ENCODE results near the gene KASH5.

The KASH5 gene

DNA sequence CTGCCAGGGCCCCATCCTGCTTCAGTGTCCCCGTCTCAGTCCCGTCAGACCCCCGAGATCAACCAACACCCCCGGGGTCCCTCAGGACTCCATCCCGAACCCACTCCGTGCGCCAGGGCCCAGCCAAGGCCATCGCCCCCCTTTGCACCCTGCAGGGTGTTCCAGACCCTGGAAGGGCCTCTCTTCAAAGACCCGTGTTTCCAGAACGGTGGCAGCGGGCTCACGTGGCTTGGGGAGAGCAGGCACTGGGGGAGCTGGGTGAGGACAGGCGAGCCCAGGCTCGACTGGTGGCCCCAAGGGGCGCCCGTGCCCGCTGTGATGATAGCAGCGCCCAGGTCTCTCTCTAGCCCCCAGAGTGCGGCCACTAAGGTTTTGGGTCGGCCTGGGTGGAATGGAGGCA is 1.4 kb downstream of the KASH5 start:
- Histone ChIP-seq H3K4me1 (ENCODE audit: control insufficient read depth, insufficient read depth, low read length) (no peaks in the 10 kb centered on the region), H3K27me3 (replicated peaks; ENCODE audit: control insufficient read depth, insufficient read depth, low read length) (peaks cover 35% of the 10 kb centered on the region), H3K36me3 (ENCODE audit: control insufficient read depth, insufficient read depth, low read length, severe bottlenecking) (no peaks in the 10 kb centered on the region), H3K9ac (ENCODE audit: low read length) (no peak overlapping the region), H3K9me3 (ENCODE audit: control insufficient read depth, low read length) (no peaks in the 10 kb centered on the region), H3K4me3 (ENCODE audit: low read length) (no peak overlapping the region)
- DNase-seq (ENCODE audit: low read depth) = no peak

DNA sequence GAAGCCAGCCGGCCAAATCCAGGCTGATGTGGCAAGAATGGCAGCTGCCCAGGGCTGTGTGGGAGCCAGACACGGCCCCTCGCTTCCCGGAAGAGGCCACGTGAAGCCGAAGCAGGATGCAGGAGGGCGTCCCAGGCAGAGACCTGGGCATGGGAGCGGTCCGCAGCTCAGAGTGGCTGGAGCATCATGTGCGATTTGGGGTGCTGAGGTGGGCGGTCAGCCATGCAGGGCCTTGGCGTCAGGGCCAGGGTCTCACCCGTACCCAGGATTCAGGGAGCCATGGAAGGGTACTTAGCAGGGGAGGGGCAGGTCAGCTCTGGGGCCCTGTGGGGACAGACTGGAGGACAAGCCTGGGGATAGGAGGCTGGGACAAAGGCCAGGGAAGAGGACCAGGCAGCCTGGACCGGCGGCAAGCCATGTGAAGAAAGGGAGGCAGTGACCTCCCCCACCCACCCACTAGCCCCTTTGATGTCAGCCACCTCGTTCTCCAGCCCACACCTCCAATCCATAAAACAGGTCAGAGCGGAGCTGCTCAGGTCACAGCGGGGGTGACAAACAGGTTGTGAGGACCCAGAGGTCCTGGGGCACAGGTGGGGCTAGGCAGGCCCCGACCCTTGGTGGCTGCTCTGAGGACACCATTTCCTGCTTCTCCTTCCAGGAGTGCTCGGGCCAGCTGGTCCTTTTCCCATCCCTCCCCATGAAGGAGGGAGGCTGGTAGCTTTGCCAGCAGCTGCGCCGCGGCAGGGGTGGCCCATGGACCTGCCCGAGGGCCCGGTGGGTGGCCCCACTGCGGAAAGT is 2.3 kb downstream of the KASH5 start:
- Histone ChIP-seq H3K4me1 (ENCODE audit: control insufficient read depth, insufficient read depth, low read length) (no peaks in the 10 kb centered on the region), H3K9ac (ENCODE audit: low read length) (no peak overlapping the region), H3K4me3 (ENCODE audit: low read length) (no peak overlapping the region), H3K27me3 (replicated peaks; ENCODE audit: control insufficient read depth, insufficient read depth, low read length) (peaks cover 44% of the 10 kb centered on the region), H3K36me3 (ENCODE audit: control insufficient read depth, insufficient read depth, low read length, severe bottlenecking) (no peaks in the 10 kb centered on the region), H3K9me3 (ENCODE audit: control insufficient read depth, low read length) (no peaks in the 10 kb centered on the region)
- DNase-seq (ENCODE audit: low read depth) = no peak

DNA sequence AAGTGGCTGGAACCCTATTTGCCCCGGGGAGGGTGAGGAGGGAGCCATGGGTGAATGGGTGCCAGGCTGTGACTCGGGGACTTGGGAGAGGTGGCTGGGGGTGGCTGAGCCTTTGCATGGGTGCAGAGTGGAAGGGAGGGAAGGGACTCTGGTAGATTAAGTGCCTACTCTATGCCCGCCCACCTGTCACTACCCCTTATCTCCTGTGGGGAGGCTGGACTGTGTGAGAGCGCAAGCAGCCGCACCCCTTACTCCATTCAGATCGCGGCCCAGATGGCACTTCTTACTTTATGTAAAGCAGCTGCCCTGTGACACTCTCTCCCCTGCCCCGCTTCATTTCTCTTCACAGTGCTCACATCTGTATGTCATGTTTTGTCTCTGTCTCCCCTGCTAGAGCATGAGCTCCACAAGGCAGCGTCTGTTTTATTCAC is 2.9 kb downstream of the KASH5 start:
- DNase-seq (ENCODE audit: low read depth) = no peak
- Histone ChIP-seq H3K4me3 (ENCODE audit: low read length) (no peak overlapping the region), H3K9me3 (ENCODE audit: control insufficient read depth, low read length) (no peaks in the 10 kb centered on the region), H3K27me3 (replicated peaks; ENCODE audit: control insufficient read depth, insufficient read depth, low read length) (peaks cover 48% of the 10 kb centered on the region), H3K4me1 (ENCODE audit: control insufficient read depth, insufficient read depth, low read length) (no peaks in the 10 kb centered on the region), H3K9ac (ENCODE audit: low read length) (no peak overlapping the region), H3K36me3 (ENCODE audit: control insufficient read depth, insufficient read depth, low read length, severe bottlenecking) (no peaks in the 10 kb centered on the region)

DNA sequence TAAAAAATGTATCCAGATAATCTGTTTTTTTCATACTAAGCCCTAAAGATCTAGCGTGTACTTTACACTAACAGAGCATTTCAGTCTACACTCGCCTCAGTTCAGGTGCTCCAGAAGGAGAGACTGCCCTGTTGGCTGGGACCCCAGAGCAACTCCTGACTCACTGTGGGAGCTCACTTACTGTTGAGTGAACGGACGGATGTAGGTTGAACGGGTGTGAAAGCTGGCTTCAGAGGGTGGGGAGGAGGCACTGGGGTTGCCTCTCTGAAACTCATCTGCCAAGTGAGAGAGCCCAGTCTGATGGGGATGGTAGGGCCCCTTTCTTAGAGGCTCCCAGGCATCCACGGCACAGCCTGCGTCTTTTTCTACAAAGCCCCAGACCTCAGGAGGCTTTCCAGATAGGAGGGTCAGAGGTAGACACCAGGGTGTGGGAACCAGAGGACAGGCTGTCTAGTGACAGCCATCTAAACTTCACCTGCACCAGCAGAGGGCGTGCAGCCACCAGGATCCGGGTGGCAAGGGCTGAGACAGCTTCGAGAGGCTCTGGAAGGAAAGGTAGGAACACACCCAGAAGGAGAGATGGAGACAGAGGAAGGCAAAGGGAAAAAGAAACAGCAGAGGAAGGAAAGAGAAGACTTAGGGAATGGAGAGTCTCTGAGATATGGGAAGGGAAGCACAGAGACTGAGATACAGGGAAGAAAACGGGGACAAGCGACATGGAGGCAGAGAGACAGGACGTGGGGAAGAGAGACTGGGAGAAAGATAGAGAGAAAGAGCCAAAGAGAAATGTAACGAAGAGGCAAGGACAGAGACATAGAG is 3.7 kb downstream of the KASH5 start:
- peak; percentile 87 for DNase-seq (ENCODE audit: low read depth)
- no peaks in the 10 kb centered on the region for H3K9me3 ChIP-seq (ENCODE audit: control insufficient read depth, low read length)
- H3K36me3 ChIP-seq (ENCODE audit: control insufficient read depth, insufficient read depth, low read length, severe bottlenecking) = no peaks in the 10 kb centered on the region
- no peaks in the 10 kb centered on the region for H3K4me1 ChIP-seq (ENCODE audit: control insufficient read depth, insufficient read depth, low read length)
- peaks cover 51% of the 10 kb centered on the region for H3K27me3 ChIP-seq (replicated peaks; ENCODE audit: control insufficient read depth, insufficient read depth, low read length)
- H3K4me3 ChIP-seq (ENCODE audit: low read length) = no peak overlapping the region
- H3K9ac ChIP-seq (ENCODE audit: low read length) = no peak overlapping the region

DNA sequence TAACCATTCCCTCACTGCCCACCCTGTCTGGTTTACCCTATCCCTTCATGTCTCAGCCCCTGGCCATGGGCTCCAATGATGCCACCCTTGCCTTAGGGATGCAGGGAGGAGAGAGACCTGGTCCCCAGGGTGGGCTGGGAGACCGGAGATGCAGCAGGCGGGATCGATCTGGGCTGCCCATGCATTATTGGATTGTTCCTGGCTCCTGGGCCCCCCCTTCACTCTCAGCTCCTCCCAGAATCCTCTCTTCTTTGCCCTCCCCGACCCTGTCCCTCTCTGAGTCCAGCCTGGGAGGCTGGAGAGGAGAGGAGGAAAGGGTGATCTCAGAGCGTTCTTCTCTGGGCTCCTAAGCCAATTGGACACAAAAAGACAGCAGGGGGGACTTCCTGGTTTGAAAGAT is 5.8 kb downstream of the KASH5 start:
- H3K4me1 ChIP-seq (ENCODE audit: control insufficient read depth, insufficient read depth, low read length) = no peaks in the 10 kb centered on the region
- H3K36me3 ChIP-seq (ENCODE audit: control insufficient read depth, insufficient read depth, low read length, severe bottlenecking) = no peaks in the 10 kb centered on the region
- H3K9me3 ChIP-seq (ENCODE audit: control insufficient read depth, low read length) = no peaks in the 10 kb centered on the region
- no peak overlapping the region for H3K4me3 ChIP-seq (ENCODE audit: low read length)
- DNase-seq (ENCODE audit: low read depth) = no peak
- no peak overlapping the region for H3K9ac ChIP-seq (ENCODE audit: low read length)
- H3K27me3 ChIP-seq (replicated peaks; ENCODE audit: control insufficient read depth, insufficient read depth, low read length) = peaks cover 66% of the 10 kb centered on the region

DNA sequence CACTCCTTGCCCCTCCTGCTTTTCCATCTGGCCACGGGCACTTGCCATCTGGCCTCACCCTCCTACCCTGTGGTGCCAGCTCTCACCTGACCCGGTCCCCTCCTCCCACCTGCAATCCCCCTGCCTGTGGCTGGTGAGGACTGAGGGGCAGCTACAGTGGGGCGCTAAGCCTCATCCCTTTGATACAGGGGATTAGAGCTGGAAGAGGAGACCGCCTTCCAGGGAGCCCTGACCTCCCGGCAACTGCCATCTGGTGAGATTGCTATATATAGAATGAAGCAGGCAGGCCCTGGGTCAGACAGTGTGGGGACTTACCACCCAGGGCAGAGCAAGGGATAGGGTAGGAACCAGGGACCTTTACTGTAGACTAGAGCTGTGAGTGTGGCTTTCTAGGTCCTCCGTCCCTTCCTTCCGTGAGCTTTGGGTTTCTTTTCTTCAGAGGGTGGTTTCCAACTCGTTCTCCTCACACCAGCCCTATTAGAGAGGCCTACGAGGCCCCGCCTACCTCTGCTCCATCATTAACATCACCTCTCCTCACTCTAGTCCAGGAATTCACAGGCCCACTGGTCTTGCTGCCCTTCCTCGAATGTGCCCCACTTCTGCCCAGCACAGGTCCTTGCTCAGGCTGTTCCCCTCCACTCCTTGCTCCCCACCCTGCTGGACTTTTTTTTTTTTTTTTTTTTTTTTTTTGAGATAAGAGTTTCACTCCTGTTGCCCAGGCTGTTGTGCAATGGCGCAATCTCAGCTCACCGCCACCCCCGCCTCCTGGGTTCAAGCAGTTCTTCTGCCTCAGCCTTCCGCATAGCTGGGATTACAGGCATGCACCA is 7.7 kb downstream of the KASH5 start:
- Histone ChIP-seq H3K27me3 (replicated peaks; ENCODE audit: control insufficient read depth, insufficient read depth, low read length) (peaks cover 68% of the 10 kb centered on the region), H3K9ac (ENCODE audit: low read length) (no peak overlapping the region), H3K4me1 (ENCODE audit: control insufficient read depth, insufficient read depth, low read length) (no peaks in the 10 kb centered on the region), H3K9me3 (ENCODE audit: control insufficient read depth, low read length) (no peaks in the 10 kb centered on the region), H3K36me3 (ENCODE audit: control insufficient read depth, insufficient read depth, low read length, severe bottlenecking) (no peaks in the 10 kb centered on the region), H3K4me3 (ENCODE audit: low read length) (no peak overlapping the region)
- DNase-seq (ENCODE audit: low read depth) = no peak

DNA sequence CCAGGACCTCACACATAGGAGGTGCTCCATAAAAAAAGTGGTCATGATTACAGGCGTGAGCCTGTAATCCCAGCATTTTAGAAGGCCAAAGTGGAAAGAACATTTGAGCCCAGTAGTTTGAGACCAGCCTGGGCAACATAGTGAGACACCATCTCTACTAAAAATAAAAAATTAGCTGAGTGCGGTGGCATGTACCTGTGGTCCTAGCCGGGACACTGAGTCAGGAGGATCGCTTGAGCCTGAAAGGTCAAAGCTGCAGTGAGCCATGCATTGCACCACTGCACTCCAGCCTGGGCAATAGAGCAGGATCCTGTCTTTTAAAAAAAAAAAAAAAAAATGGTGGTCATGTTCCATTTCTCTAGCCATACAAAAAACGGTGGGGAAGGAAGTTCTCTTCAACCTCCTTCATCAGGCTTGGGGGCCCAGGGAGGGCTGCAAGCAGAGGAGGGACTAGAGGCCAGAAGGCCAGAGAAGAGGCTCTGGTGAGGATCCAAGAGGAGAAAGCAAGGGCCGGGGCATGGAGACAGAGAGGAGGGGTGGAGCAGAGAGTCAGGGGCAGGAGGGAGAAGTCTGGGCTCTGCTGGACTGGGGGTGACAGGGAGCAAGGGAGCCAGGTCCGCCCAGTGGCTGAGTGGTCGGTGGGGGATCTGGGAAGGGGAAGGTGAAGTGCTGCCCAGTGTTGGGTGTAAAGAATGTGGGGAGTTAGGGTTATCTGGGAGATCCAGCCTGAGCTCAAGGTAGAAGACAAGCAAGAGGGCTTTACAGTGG is 8.9 kb downstream of the KASH5 start:
- Histone ChIP-seq H3K4me3 (ENCODE audit: low read length) (no peak overlapping the region), H3K27me3 (replicated peaks; ENCODE audit: control insufficient read depth, insufficient read depth, low read length) (peaks cover 66% of the 10 kb centered on the region), H3K36me3 (ENCODE audit: control insufficient read depth, insufficient read depth, low read length, severe bottlenecking) (no peaks in the 10 kb centered on the region), H3K4me1 (ENCODE audit: control insufficient read depth, insufficient read depth, low read length) (no peaks in the 10 kb centered on the region), H3K9me3 (ENCODE audit: control insufficient read depth, low read length) (no peaks in the 10 kb centered on the region), H3K9ac (ENCODE audit: low read length) (no peak overlapping the region)
- no peak for DNase-seq (ENCODE audit: low read depth)

DNA sequence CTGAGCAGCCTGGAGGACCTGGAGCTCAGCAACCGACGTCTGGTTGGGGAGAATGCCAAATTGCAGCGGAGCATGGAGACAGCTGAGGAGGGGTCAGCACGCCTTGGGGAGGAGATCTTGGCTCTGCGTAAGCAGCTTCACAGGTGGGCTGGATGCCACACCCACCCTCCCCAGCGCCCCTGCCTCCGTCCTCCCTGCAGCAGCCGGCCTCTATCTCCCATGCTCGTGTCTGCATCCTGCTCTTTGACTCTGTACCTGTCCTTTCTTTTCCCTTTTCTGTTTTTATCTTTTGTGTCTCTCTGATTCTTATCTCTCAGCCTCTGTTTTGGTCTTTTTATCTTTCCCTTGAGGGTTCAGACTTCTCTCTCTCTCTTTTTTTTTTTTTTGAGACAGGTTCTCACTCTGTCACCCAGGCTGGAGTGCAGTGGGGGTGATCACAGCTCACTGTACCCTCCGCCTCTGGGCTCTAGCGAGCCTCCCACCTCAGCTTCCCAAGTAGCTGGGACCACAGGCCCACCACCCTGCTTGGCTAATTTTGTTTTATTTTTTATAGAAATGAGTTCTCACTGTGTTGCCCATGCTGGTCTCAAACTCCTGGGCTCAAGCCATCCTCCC is 10.1 kb downstream of the KASH5 start:
- DNase-seq (ENCODE audit: low read depth) = no peak
- Histone ChIP-seq H3K4me1 (ENCODE audit: control insufficient read depth, insufficient read depth, low read length) (no peaks in the 10 kb centered on the region), H3K9ac (ENCODE audit: low read length) (no peak overlapping the region), H3K27me3 (replicated peaks; ENCODE audit: control insufficient read depth, insufficient read depth, low read length) (peaks cover 57% of the 10 kb centered on the region), H3K36me3 (ENCODE audit: control insufficient read depth, insufficient read depth, low read length, severe bottlenecking) (no peaks in the 10 kb centered on the region), H3K9me3 (ENCODE audit: control insufficient read depth, low read length) (no peaks in the 10 kb centered on the region), H3K4me3 (ENCODE audit: low read length) (no peak overlapping the region)

DNA sequence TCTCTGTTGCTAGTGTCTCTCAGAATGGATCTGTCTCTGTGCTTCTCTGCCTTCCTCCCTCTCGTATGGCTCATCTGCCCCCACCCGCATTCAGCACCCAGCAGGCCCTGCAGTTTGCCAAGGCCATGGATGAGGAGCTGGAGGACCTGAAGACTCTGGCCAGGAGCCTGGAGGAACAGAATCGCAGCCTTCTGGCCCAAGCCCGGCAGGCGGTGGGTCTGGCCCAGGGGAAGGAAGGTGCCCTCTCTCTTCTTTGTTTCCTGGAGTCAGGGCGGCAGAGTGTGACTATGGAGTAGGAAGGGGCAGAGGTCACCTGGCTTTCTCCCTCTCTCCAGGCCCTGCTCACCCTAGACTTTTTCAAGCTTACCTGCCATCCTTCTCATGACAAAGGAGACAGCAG is 10.9 kb downstream of the KASH5 start:
- no peaks in the 10 kb centered on the region for H3K9me3 ChIP-seq (ENCODE audit: control insufficient read depth, low read length)
- H3K4me3 ChIP-seq (ENCODE audit: low read length) = no peak overlapping the region
- no peaks in the 10 kb centered on the region for H3K4me1 ChIP-seq (ENCODE audit: control insufficient read depth, insufficient read depth, low read length)
- H3K9ac ChIP-seq (ENCODE audit: low read length) = no peak overlapping the region
- peaks cover 57% of the 10 kb centered on the region for H3K27me3 ChIP-seq (replicated peaks; ENCODE audit: control insufficient read depth, insufficient read depth, low read length)
- DNase-seq (ENCODE audit: low read depth) = no peak
- no peaks in the 10 kb centered on the region for H3K36me3 ChIP-seq (ENCODE audit: control insufficient read depth, insufficient read depth, low read length, severe bottlenecking)

DNA sequence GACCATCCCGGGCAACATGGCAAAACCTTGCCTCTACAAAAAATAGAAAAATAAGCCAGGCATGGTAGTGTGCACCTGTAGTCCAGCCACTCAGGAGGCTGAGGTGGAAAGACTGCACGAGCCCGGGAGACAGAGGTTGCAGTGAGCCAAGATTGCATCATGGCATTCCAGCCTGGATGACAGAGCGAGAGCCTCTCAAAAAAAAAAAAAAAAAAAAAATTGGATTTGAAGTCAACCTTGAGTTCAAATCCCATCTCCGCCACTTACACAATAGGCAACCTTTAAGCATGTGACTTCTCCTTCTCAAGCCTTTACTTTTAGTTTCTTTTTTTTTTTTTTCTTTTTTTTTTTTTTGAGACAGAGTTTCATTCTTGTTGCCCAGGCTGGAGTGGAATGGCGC is 12.0 kb downstream of the KASH5 start:
- Histone ChIP-seq H3K9me3 (ENCODE audit: control insufficient read depth, low read length) (no peaks in the 10 kb centered on the region), H3K36me3 (ENCODE audit: control insufficient read depth, insufficient read depth, low read length, severe bottlenecking) (no peaks in the 10 kb centered on the region), H3K9ac (ENCODE audit: low read length) (no peak overlapping the region), H3K4me3 (ENCODE audit: low read length) (no peak overlapping the region), H3K4me1 (ENCODE audit: control insufficient read depth, insufficient read depth, low read length) (no peaks in the 10 kb centered on the region), H3K27me3 (replicated peaks; ENCODE audit: control insufficient read depth, insufficient read depth, low read length) (peaks cover 49% of the 10 kb centered on the region)
- DNase-seq (ENCODE audit: low read depth) = no peak

All from adipocyte (in vitro differentiated cells).